Calu3 (cell line): ENCODE results near the gene TYMP. TPM values are rescaled to one million over a fixed set of nuclear protein-coding genes. Genes with fewer than 3 reads are reported as not detected.

Source experiments
- BruUV-seq: library from RNA; stranded (reverse); fragments of 400-500 nt; replicated peaks from 2 replicates; lab custom pipeline; 2021; lab: Mats Ljungman, UMichigan
- CTCF ChIA-PET: fragments of 300-600 bp; sonication (Branson Sonifier 250); formaldehyde crosslinking; loops from one replicate; lab custom pipeline; 2022; ENCODE audit warnings: antibody characterized with exemption; lab: Charles Lee
- DNase-seq: peaks from one replicate; pipeline ENCODE4 v3.0.0; 2022
- H3K27ac Mint-ChIP-seq: one replicate; pipeline ENCODE4 v1.8.0; 2022; ENCODE audit warnings: mixed read lengths; ENCODE audit not compliant: unreplicated experiment
- H3K27me3 Mint-ChIP-seq: one replicate; pipeline ENCODE4 v1.8.0; 2022; ENCODE audit warnings: mixed read lengths; ENCODE audit not compliant: unreplicated experiment
- H3K36me3 Mint-ChIP-seq: one replicate; pipeline ENCODE4 v1.8.0; 2022; ENCODE audit warnings: mild to moderate bottlenecking, moderate library complexity, mixed read lengths; ENCODE audit not compliant: insufficient read depth, unreplicated experiment
- H3K4me1 Mint-ChIP-seq: one replicate; pipeline ENCODE4 v1.8.0; 2022; ENCODE audit warnings: mild to moderate bottlenecking, low read depth, mixed read lengths; ENCODE audit not compliant: unreplicated experiment
- H3K4me3 Mint-ChIP-seq: one replicate; pipeline ENCODE4 v1.8.0; 2022; ENCODE audit warnings: mild to moderate bottlenecking, low read depth, moderate library complexity, mixed read lengths; ENCODE audit not compliant: unreplicated experiment
- H3K9me3 Mint-ChIP-seq: one replicate; pipeline ENCODE4 v1.8.0; 2022; ENCODE audit warnings: low read depth, mixed read lengths; ENCODE audit not compliant: unreplicated experiment
- CTCF ChIP-seq: fragments of 200-600 bp; IDR thresholded peaks from one replicate; pipeline ENCODE4 v1.8.0; 2022; ENCODE audit warnings: antibody characterized with exemption; ENCODE audit not compliant: unreplicated experiment
- intact Hi-C: fragments of 100-400 bp; cut with micrococcal nuclease; formaldehyde crosslinking; loops from one replicate; pipeline ENCODE4 v1.10.0; 2022; ENCODE audit not compliant: unreplicated experiment
- total RNA-seq: library from RNA; stranded (reverse); gene quantifications from 2 replicates; pipeline ENCODE4 v1.2.3, GENCODE V29; 2022

Gene TYMP
- total RNA-seq, 1 experiment from 2014 or later: 44.1 TPM

- no peaks in the 10 kb centered on the region for H3K27me3 Mint-ChIP-seq
- no peaks in the 10 kb centered on the region for H3K9me3 Mint-ChIP-seq
- CTCF ChIA-PET: interaction anchor here (0.6 to 2.1 kb wide), 10 partner anchors 9 to 147 kb away, joined by 3 to 6 read pairs (median 4); partner anchors contain the start of genes LMF2, NCAPH2 and SCO2
- peak overlapping the region; percentile 48 for H3K4me3 Mint-ChIP-seq
- no peak overlapping the region for H3K27ac Mint-ChIP-seq
- intact Hi-C loops: loop anchor here (5.0 to 10.0 kb wide), 2 partner anchors 54 to 351 kb away; no protein-coding TSS in a partner anchor
- H3K4me1 Mint-ChIP-seq: peaks cover 32% of the 10 kb centered on the region
- peak; percentile 83 for DNase-seq
- no TSS peak for BruUV-seq
- peaks cover 4% of the 10 kb centered on the region for H3K36me3 Mint-ChIP-seq
- peak; percentile 77 for TF ChIP-seq CTCF
Measured at GRCh38 chr22:50498322-50498890, 31.4 kb downstream of the TYMP start.

DNA sequence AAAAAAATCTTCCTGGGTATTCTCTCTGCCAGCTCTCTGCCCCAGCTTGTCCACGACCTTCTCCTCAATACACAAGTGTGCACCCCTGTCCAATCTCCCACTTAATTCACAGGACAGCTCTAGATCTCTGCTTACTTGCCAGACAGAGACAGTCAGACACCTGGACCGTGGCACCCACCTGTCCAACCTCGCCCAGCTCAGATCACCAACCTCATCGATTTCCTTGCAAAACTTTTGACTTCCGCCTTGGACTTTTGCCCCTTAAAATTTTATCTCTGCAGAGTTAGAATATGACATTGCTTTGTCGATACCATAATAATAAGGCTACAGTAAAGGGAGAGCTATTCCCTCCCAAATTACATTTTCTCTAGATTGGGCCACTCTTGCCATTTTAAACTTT lies 32.7 kb downstream of the TYMP start:
- no peak for TF ChIP-seq CTCF
- H3K9me3 Mint-ChIP-seq: no peaks in the 10 kb centered on the region
- intact Hi-C loops: loop anchor here (5.0 to 10.0 kb wide), 2 partner anchors 52 to 350 kb away; no protein-coding TSS in a partner anchor
- no peak overlapping the region for H3K27ac Mint-ChIP-seq
- no peaks in the 10 kb centered on the region for H3K27me3 Mint-ChIP-seq
- CTCF ChIA-PET: interaction anchor here (0.6 to 2.1 kb wide), 6 partner anchors 9 to 274 kb away, joined by 4 to 6 read pairs (median 5); partner anchors contain the start of genes LMF2 and NCAPH2
- H3K36me3 Mint-ChIP-seq: peaks cover 4% of the 10 kb centered on the region
- peak overlapping the region; percentile 4 for H3K4me3 Mint-ChIP-seq
- BruUV-seq: no TSS peak
- peak; percentile 42 for DNase-seq
- H3K4me1 Mint-ChIP-seq: peaks cover 32% of the 10 kb centered on the region

- H3K9me3 Mint-ChIP-seq: no peaks in the 10 kb centered on the region
- no TSS peak for BruUV-seq
- peaks cover 17% of the 10 kb centered on the region for H3K36me3 Mint-ChIP-seq
- no peak for DNase-seq
- intact Hi-C loops: loop anchor here (10.0 kb wide), 1 partner anchor 46 kb away; no protein-coding TSS in a partner anchor
- no peaks in the 10 kb centered on the region for H3K27me3 Mint-ChIP-seq
- TF ChIP-seq CTCF: no peak
- CTCF ChIA-PET: interaction anchor here (0.6 to 0.7 kb wide), 2 partner anchors 17 to 106 kb away, joined by 3 read pairs; partner anchors contain the start of gene NCAPH2
- no peak overlapping the region for H3K4me3 Mint-ChIP-seq
- no peak overlapping the region for H3K27ac Mint-ChIP-seq
- peaks cover 20% of the 10 kb centered on the region for H3K4me1 Mint-ChIP-seq
Measured at GRCh38 chr22:50490531-50491308, 39.1 kb downstream of the TYMP start.

DNA sequence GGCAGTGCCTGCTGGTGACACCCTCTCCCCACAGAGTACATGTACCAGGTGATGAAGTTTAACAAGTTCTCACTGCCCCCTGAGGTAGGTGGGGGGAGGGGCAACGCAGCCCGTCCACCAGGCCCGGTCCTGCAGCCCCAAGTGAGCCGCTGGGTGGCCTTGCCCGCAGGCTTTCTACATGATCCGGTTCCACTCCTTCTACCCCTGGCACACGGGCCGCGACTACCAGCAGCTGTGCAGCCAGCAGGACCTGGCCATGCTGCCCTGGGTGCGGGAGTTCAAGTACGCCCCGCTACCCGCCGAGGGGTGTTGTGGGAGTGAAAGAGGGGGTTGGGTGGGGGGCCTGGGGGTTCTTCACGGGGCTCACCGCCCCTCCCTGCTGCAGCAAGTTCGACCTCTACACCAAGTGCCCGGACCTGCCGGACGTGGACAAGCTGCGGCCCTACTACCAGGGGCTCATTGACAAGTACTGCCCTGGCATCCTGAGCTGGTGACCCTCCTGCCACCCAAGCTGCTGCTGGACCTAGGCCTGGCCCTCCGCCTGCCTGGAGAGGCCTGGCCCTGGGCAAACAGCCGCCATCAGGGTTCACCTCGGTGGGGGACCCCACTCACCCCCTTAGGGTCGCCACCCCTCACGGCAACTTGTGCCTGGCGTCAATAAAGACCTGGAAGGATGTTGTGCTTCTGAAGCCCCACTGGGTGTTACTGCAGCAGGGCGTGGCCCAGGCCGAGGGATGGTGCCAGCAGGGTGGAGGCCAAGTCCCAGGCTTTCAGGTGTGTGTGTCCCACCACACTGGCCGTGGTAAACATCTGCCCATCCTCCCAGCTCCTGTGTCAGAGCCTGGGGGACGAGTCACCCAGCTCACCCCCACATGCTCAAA lies 40.2 kb downstream of the TYMP start:
- intact Hi-C loops: loop anchor here (10.0 kb wide), 1 partner anchor 45 kb away; no protein-coding TSS in a partner anchor
- Mint-ChIP-seq H3K4me1 (peaks cover 27% of the 10 kb centered on the region), H3K27me3 (no peaks in the 10 kb centered on the region), H3K9me3 (no peaks in the 10 kb centered on the region), H3K27ac (no peak overlapping the region), H3K36me3 (peaks cover 28% of the 10 kb centered on the region), H3K4me3 (no peak overlapping the region)
- CTCF ChIA-PET: interaction anchor here (0.6 kb wide), 1 partner anchor 18 kb away, joined by 3 read pairs; the partner anchor contains the start of gene NCAPH2
- no peak for DNase-seq
- no TSS peak for BruUV-seq
- no peak for TF ChIP-seq CTCF
